IPS-NIHi7 (cell line): ENCODE measurements around the gene FAM98A.
A peak's percentile ranks its signal among the peaks of the same experiment; 100 is the strongest.

ENCODE experiments used
- DNase-seq: peaks from one replicate; pipeline ENCODE4 v3.0.0; 2012; ENCODE audit warnings: mixed read lengths; ENCODE audit errors: extremely low spot score

The FAM98A gene

GRCh38 chr2:33599175-33599942 lies at the start of gene FAM98A:
FAM98A (minus strand) TSS chr2:33599299; CDS start chr2:33599221, 78 bp downstream.
- DNase-seq: peak; percentile 93

DNA sequence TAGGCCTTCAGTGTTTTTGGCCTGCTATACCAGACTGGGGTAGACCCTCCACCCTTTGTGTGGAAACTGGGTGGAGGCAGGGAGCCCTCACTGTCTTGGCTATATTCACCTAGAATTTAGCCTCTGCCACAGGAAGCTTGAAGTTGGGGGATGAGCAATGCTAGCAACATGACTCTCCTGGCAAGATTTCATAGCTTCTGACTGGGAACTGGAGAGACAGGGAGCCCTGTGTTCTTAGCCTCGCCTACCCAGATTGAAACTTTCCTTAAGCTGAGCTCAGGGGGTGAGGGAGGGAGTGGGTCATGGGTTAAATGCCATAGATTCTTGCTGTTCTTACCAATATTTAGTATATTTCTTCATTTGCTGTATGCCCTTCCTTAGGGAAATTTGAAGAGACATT lies 46.8 kb upstream of the FAM98A start:
- DNase-seq: no peak

DNA sequence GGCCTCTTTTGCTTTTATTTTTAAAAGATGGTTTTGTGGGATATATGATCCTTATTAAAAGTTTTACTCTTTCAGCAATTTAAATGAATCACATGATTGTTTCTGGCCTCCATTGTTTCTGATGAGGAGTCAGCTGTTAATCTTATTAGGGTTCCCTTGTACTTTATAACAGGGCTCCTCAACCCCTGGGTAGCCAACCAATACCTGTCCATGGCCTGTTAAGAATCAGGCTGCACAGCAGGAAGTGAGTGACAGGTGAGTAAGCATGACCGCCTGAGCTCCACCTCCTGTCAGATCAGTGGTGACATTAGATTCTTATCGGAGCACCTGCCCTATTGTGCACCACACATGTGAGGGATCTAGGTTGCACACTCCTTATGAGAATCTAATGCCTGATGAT lies 45.1 kb upstream of the FAM98A start:
- DNase-seq: no peak

GRCh38 chr2:33636001-33636400 lies 36.9 kb upstream of the FAM98A start:
- no peak for DNase-seq

DNA sequence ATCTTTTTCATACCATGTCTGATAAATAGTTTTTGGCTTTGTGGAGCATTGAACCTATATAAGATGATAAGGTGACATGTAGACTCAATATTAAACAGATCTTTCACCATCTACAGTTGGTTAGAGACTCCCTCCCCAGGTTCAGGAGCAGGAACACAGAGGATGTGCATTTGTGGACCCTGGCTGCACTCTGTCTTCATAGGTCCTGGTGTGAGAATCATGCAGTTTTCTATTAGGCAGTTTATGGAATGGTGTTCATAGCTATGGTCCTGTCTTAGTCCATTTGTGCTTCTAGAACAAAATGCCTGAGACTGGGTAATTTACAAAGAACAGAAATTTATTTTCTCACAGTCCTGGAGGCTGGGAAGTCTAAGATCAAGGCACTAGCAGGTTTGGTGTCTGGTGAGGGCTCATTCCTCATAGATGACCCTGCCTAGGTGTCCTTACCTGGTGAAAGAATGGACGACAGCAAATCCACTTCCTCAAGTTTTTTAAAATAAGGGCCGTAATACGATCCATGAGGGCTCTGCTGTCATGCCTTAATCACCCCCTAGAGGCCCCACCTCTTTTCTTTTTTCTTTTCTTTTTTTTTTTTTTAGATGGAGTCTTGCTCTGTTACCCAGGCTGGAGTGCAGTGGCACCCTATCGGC lies 35.3 kb upstream of the FAM98A start:
- peak; percentile 17 for DNase-seq

DNA sequence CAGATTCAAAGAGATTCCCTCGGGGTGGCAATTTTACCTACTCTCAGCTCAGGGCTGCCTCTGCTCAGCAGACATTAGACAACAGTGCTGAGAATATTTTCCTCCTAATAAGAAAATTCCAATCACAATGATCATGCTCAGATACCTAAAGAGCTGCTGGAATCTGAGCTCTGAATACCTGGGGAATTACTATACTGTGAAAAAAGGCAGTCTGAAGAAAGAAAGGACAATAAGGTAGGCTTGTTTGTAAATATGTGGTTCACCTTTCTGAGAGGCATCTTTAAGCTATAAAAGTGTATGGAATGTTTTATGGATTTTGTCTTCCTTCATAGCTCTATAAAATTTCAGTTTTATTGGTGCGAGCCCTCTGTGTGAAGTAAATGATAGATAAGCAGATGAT lies 34.2 kb upstream of the FAM98A start:
- DNase-seq: no peak

- DNase-seq: no peak
These were observed 33.7 kb upstream of the FAM98A start for GRCh38 chr2:33632831-33633230.

DNA sequence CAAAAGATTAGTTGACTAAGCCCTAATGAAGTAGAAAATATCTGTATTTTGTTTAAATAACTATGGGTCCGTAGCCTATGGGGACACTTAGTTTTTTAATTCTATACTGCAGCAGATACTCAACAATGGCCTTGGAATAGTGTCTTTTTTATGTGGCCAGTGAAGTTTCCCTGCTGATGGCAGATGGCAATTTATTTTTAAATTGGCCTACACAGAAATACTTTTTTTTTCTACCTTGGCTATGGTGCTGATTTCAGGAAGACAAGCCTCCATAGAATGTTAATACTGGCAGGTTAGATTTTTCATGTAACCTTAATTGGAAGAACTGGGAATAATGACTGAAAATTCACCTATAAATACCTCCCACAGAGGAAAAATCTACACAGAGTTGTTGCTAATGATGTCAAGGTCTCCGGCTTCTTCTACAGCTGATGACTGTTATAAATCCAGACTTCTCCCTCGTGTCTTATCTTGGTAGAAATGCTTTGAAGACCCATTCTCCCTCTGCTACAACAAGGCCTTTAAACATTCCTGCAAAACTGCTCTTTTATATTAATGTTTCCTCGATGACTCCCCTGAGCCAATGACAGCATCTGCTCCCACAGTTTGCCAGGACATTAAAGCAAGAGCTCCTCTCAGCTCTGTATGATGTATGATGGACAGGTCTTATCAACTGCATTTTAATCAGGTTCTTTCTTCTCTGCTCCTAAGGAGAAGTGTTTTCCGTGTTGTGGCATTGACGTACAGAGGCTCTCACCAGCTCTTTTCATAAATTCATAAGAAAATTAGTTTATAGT lies 29.1 kb upstream of the FAM98A start:
- DNase-seq: no peak

GRCh38 chr2:33619028-33619427 lies 19.9 kb upstream of the FAM98A start:
- DNase-seq: no peak

DNA sequence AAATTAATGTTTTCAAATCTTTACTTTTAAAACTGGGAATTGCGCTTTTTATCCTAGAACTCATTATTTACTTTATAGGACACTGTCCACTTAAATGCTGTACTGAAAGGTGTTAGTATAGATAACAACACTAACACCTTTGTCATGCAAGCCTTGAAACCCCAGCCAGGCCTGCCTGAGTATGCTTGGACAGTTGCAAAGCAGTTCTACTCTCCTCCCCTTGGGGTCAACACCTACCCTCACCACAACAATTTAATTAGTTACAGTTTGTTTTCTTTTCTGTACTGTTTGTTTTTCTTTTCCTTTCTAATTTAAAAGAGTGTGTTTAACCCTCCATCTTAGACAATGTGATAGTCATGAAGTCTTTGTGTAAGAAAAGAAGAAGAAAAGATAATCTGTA lies 18.9 kb upstream of the FAM98A start:
- no peak for DNase-seq

DNA sequence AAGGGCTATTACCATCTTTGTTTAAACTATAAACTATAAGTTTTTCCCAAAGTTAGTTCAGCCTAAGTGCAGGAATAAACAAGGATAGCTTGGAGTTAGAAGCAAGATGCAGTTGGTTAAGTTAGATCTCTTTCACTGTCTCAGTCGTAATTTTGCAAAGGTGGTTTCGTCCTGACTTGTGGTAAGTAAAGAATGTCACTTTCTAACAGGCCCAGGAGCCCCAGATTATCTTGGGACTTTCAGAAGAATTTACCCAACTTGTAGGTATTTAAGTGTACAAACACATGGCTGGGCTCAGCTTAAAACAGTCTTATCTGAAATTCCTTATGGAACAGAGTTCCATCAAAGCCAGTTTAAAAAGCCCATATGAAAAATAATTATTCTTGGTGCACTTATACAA lies 18.3 kb upstream of the FAM98A start:
- no peak for DNase-seq

GRCh38 chr2:33616873-33617272 lies 17.8 kb upstream of the FAM98A start:
- no peak for DNase-seq

DNA sequence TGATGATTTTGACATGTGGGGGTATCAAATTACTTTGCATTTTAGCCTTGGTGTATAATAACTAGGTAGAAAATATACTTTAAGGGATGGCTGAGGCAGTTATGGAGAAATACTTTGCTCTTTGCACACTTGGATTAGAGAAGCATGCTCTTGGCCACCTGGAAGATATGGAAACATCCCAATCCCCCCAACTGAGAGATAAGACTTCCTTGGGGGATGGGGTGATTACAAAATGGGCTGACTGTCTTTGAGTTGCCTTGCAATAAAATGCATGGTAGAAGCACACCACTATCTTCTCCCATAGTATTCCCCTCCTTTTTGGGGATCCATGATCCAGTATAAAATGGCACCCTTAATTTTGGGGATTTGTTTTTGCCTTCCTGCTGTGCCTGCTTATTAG lies 15.1 kb upstream of the FAM98A start:
- DNase-seq: no peak

DNA sequence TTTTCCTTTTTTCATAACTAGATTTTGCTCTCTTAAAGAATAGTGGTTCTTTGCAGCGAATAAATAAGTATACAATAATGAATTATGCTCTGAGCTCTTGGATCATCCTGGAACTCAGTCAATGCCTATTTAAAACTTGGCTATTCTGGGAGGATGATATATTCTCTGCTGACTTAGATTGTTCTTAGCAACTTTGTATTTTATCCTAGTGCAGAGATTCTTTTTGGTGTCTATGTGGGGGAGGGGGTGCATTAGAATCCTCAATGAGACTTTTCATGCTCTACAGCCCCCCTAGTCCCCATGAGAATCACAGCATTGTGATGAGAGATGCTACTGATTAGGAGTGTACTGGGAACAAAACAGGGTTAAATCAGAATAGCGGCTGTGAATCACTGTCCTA lies 8.8 kb upstream of the FAM98A start:
- no peak for DNase-seq

DNA sequence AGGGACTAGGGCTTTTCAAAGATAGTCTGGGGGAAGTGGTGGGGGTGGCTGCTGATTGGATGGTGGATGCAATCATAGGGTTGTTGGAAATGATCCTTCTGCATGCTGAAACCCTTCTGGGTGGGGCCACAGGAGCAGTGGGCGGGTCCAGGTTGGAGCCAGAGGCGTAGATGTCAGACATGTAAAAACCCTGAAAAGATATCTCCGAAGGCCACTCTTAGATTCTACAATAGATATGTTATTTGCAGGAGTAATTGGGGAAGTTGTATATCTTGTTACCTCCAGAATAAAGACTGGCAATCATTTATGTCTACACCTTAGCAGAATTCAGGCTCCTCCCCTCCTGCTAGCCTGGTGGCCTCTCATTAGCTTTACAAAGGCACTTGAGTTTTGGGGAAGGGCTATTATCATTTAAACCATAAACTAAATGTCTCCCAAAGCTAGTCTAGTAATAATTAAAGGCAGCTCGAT lies 8.2 kb upstream of the FAM98A start:
- DNase-seq: peak; percentile 66

- DNase-seq: no peak
These were observed 7.5 kb upstream of the FAM98A start for GRCh38 chr2:33606622-33607021.

- DNase-seq: no peak
These were observed 7.0 kb upstream of the FAM98A start for GRCh38 chr2:33606100-33606499.

DNA sequence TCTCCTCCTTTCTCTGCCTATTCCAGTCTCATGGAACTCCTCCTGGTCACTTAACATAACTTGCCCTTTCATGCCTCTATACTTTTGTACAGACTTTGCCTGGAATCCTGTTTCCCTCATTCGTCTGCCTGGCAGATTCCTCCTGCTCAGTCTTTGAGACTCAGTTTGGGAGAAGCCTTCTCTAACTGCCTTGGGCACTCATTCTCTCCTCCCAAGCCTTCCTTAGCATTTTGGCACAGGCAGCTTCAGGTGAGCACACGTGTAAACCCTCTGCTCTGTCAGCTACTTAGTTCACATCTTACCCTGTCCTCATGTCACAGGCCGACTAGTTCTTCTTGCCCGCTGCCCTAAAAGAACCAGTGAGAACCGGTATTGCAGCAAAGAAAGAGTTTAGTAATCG lies 6.0 kb upstream of the FAM98A start:
- DNase-seq: no peak

- DNase-seq: no peak
These were observed 4.3 kb upstream of the FAM98A start for GRCh38 chr2:33603416-33603815.

GRCh38 chr2:33602201-33602830 lies 3.2 kb upstream of the FAM98A start:
- DNase-seq: no peak

DNA sequence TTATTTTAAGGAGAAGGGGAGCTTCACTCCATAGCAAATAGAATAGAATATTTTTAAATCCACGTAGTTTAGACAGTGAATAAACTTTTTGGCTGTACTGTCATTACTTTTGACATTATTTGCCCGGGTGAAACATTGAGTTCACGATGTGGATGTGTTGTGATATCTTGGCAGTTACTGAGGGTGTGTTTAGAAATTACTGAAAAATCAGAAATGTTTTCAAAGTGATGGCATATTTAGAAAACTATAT lies 769 bp upstream of the FAM98A start:
- no peak for DNase-seq

- peak; percentile 30 for DNase-seq
These were observed 431 bp downstream of the FAM98A start for GRCh38 chr2:33598561-33599174.
